Measurements from ENCODE around the gene WIPF2.
A peak's percentile ranks its signal among the peaks of the same experiment; 100 is the strongest.
"Not testable (repeated sequence)": the region's sequence is repeated elsewhere in the genome, so short reads cannot be mapped to it uniquely, and the experiment has no call there.

The WIPF2 gene

GRCh38 chr17:40209404-40210093 is 9.6 kb upstream of the WIPF2 start:
- H2AFZ ChIP-seq (ENCODE audit: low read depth, low read length): no peak overlapping the region
- H3K79me2 ChIP-seq (ENCODE audit: low read length): no peaks in the 10 kb centered on the region
- no peaks in the 10 kb centered on the region for H3K27me3 ChIP-seq (ENCODE audit: low read depth, low read length)
- no peak overlapping the region for H3K4me3 ChIP-seq (ENCODE audit: low read length)
- H3K36me3 ChIP-seq (replicated peaks; ENCODE audit: low read depth, low read length): no peaks in the 10 kb centered on the region
- H3K9me3 ChIP-seq (ENCODE audit: insufficient read depth, low read length): no peaks in the 10 kb centered on the region
- H3K9ac ChIP-seq (ENCODE audit: low read length): no peak overlapping the region
- no peak overlapping the region for H3K4me2 ChIP-seq (ENCODE audit: low read length)
- H3K4me1 ChIP-seq (ENCODE audit: low read length): no peaks in the 10 kb centered on the region
- no peak for TF ChIP-seq EZH2phosphoT487 (IDR thresholded peaks at IDR 0.05; ENCODE audit: low read depth)
- no peak for TF ChIP-seq CTCF (IDR thresholded peaks at IDR 0.05; ENCODE audit: low read depth, low read length)
- H3K27ac ChIP-seq (ENCODE audit: low read length): no peak overlapping the region
- no peaks in the 10 kb centered on the region for H4K20me1 ChIP-seq (ENCODE audit: insufficient read depth, low read length)

GRCh38 chr17:40213914-40214313 is 5.2 kb upstream of the WIPF2 start:
- H4K20me1 ChIP-seq (ENCODE audit: insufficient read depth, low read length); H3K27ac ChIP-seq (ENCODE audit: low read length); H3K9me3 ChIP-seq (ENCODE audit: insufficient read depth, low read length); H2AFZ ChIP-seq (ENCODE audit: low read depth, low read length); H3K4me2 ChIP-seq (ENCODE audit: low read length); H3K9ac ChIP-seq (ENCODE audit: low read length); H3K79me2 ChIP-seq (ENCODE audit: low read length); H3K27me3 ChIP-seq (ENCODE audit: low read depth, low read length); H3K4me1 ChIP-seq (ENCODE audit: low read length); H3K36me3 ChIP-seq (replicated peaks; ENCODE audit: low read depth, low read length); H3K4me3 ChIP-seq (ENCODE audit: low read length): not testable (repeated sequence)

- Histone ChIP-seq H3K4me3 (ENCODE audit: low read length) (peak overlapping the region; percentile 84), H3K27ac (ENCODE audit: low read length) (peak overlapping the region; percentile 46), H3K9me3 (ENCODE audit: insufficient read depth, low read length) (no peaks in the 10 kb centered on the region), H3K27me3 (ENCODE audit: low read depth, low read length) (no peaks in the 10 kb centered on the region), H4K20me1 (ENCODE audit: insufficient read depth, low read length) (no peaks in the 10 kb centered on the region), H3K36me3 (replicated peaks; ENCODE audit: low read depth, low read length) (no peaks in the 10 kb centered on the region), H2AFZ (ENCODE audit: low read depth, low read length) (peak overlapping the region; percentile 83), H3K4me1 (ENCODE audit: low read length) (peaks cover 8% of the 10 kb centered on the region), H3K9ac (ENCODE audit: low read length) (peak overlapping the region; percentile 55), H3K4me2 (ENCODE audit: low read length) (peak overlapping the region; percentile 77), H3K79me2 (ENCODE audit: low read length) (peaks cover 17% of the 10 kb centered on the region)
- TF ChIP-seq EZH2phosphoT487 (IDR thresholded peaks at IDR 0.05; ENCODE audit: low read depth) (no peak), CTCF (IDR thresholded peaks at IDR 0.05; ENCODE audit: low read depth, low read length) (no peak)
Measured at GRCh38 chr17:40218006-40218739, 931 bp upstream of the WIPF2 start.

- Histone ChIP-seq H3K9ac (ENCODE audit: low read length) (peak overlapping the region; percentile 75), H3K9me3 (ENCODE audit: insufficient read depth, low read length) (no peaks in the 10 kb centered on the region), H3K79me2 (ENCODE audit: low read length) (peaks cover 17% of the 10 kb centered on the region), H3K4me3 (ENCODE audit: low read length) (peak overlapping the region; percentile 84), H2AFZ (ENCODE audit: low read depth, low read length) (peak overlapping the region; percentile 75; the same call in 1 of the 2 replicates), H3K36me3 (replicated peaks; ENCODE audit: low read depth, low read length) (no peaks in the 10 kb centered on the region), H3K27ac (ENCODE audit: low read length) (peak overlapping the region; percentile 51; the same call in 1 of the 2 replicates), H4K20me1 (ENCODE audit: insufficient read depth, low read length) (no peaks in the 10 kb centered on the region), H3K4me2 (ENCODE audit: low read length) (peak overlapping the region; percentile 79), H3K27me3 (ENCODE audit: low read depth, low read length) (no peaks in the 10 kb centered on the region), H3K4me1 (ENCODE audit: low read length) (peaks cover 8% of the 10 kb centered on the region)
- no peak for TF ChIP-seq EZH2phosphoT487 (IDR thresholded peaks at IDR 0.05; ENCODE audit: low read depth)
- TF ChIP-seq CTCF (IDR thresholded peaks at IDR 0.05; ENCODE audit: low read depth, low read length): no peak
Measured at GRCh38 chr17:40219594-40220338, 662 bp downstream of the WIPF2 start.

Data from OCI-LY3 (cell line).